Measurements from ENCODE around the gene CDK14.

- TF ChIP-seq CTCF (conservative IDR thresholded peaks at IDR 0.05) (no peak), EZH2 (IDR thresholded peaks at IDR 0.05; ENCODE audit: low read depth) (no peak)
Measured at GRCh38 chr7:91151916-91152315, 555.8 kb downstream of the CDK14 start.
